ENCODE data around the gene TMEM266. TPM values are rescaled to one million over a fixed set of nuclear protein-coding genes. Genes with fewer than 3 reads are reported as not detected.

Gene TMEM266
- total and polyA plus RNA-seq, 2 experiments from 2014 or later: 0.42 to 5.0 TPM

DNA sequence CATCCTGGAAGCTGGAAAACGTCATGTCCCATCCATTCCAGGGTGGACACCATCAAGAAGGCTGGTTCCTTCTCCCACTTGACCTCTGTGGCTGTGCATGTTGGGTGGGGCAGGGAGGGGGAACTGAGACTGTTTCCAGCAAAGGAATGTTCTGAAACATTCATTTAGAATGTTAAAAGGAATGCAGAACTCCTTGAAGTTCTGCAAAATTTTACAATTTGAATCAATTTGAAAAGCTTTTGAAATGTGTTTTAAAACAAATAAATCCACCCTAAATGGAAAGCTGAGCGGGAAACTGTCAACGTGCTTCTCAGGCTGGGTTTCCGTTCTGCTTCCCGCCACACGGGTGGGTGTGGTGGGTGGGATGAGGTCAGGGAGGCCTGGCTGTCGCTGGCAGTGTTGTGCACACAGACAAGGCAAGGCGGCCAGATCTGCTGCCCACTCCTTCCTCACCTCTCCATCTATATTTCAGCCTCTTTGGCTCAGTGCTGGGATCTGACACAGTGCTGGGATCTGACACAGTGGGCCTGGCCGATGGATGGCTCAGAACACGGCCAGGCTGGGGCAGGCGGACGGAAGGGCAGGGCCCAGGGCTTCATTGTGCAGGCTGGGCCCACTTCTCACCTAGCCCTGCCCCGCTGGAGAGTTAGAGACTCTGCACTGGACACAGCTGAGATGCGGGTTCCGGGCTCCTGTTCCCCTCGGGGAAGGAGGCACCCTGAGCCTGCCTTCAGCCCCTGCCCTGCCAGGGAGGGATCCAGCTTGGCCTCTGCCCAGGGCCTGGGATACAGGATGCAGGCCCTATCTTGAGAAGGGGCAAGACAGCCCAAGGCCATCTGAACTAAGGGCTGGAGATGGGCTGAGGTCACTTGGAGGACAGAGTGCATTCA is 110.4 kb downstream of the TMEM266 start:
- Histone ChIP-seq H3K4me3 (no peak overlapping the region), H3K27me3 (ENCODE audit: insufficient read depth) (no peaks in the 10 kb centered on the region), H3F3A (replicated peaks; ENCODE audit: low read depth) (no peaks in the 10 kb centered on the region), H3K9me2 (ENCODE audit: insufficient read depth) (no peaks in the 10 kb centered on the region), H3K4me1 (ENCODE audit: insufficient read depth) (no peaks in the 10 kb centered on the region), H2AFZ (no peak overlapping the region), H3K79me2 (replicated peaks; ENCODE audit: insufficient read depth) (no peaks in the 10 kb centered on the region), H4K20me1 (replicated peaks; ENCODE audit: insufficient read depth) (no peaks in the 10 kb centered on the region), H3K4me2 (no peak overlapping the region), H3K27ac (ENCODE audit: low read depth) (no peak overlapping the region), H3K36me3 (ENCODE audit: insufficient read depth) (no peaks in the 10 kb centered on the region)
- TF ChIP-seq ZNF331 (CRISPR knock-in tag; IDR thresholded peaks at IDR 0.05; ENCODE audit: low read depth) (no peak), ZNF114 (CRISPR knock-in tag; IDR thresholded peaks at IDR 0.05) (no peak), STAT1 (IDR thresholded peaks at IDR 0.05; ENCODE audit: unreplicated experiment) (no peak), NANOG (IDR thresholded peaks at IDR 0.05; ENCODE audit: borderline replicate concordance) (no peak), JUNB (IDR thresholded peaks at IDR 0.05; ENCODE audit: unreplicated experiment) (no peak), POLR2AphosphoS5 (IDR thresholded peaks at IDR 0.05; ENCODE audit: low read depth) (no peak), ZNF462 (CRISPR knock-in tag; IDR thresholded peaks at IDR 0.05) (no peak), EZH2 (IDR thresholded peaks at IDR 0.05; ENCODE audit: low read depth, unreplicated experiment) (no peak), EZH2phosphoT487 (IDR thresholded peaks at IDR 0.05; ENCODE audit: unreplicated experiment) (no peak), CREB1 (CRISPR knock-in tag; IDR thresholded peaks at IDR 0.05; ENCODE audit: low read depth) (no peak), CTCF (conservative IDR thresholded peaks at IDR 0.05; ENCODE audit: low read depth in 2 of 2) (no peak), REST (IDR thresholded peaks at IDR 0.05; ENCODE audit: unreplicated experiment) (no peak), ETS1 (IDR thresholded peaks at IDR 0.05) (no peak)
- ATAC-seq (no peak), DNase-seq (ENCODE audit: low spot score) (no peak)
- no peaks in the 10 kb centered on the region for H3K9me3 Mint-ChIP-seq
- H3K4me3 Mint-ChIP-seq: no peak overlapping the region
- H3K27me3 Mint-ChIP-seq (ENCODE audit: insufficient read depth, low read depth, poor library complexity): peaks cover 14% of the 10 kb centered on the region
- H3K27ac Mint-ChIP-seq: no peak overlapping the region
- no peaks in the 10 kb centered on the region; the same call in 2 of the 3 replicates for H3K36me3 Mint-ChIP-seq (ENCODE audit: low read depth)
- H3K4me1 Mint-ChIP-seq: peaks cover 6% of the 10 kb centered on the region

Measured in GM23338 (cell line).